Left kidney (tissue), 2 donors: ENCODE results near the gene USP49. TPM values are rescaled to one million over a fixed set of nuclear protein-coding genes. Genes with fewer than 3 reads are reported as not detected.

Source experiments
- DNase-seq: peaks from one replicate; pipeline ENCODE4 v3.0.0-alpha.2; 2013
- polyA plus RNA-seq: library from polyadenylated mRNA; unstranded; fragments of 120-200 nt; gene quantifications from one replicate; pipeline ENCODE4 v1.2.1, GENCODE V29; 2013; ENCODE audit not compliant: insufficient read length

USP49 gene
- polyA plus RNA-seq, 1 donor: 21.0 TPM

DNA sequence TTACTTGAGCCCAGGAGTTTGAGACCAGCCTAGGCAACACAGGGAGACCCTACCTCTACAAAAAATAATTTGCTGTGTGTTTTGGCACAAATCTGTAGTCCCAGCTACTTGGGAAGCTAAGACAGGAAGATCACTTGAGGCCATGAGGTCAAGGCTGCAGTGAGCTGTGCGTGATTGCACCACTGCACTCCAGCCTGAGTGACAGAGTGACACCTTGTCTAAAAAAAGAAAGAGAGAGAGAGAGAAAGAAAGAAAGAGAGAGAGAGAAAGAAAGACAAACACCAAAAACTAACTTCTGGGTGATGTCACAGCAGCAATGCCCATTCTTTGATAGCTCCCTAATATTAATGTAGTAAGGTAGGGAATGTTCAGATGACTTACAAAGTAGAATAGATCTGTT, 20.4 kb downstream of the USP49 start:
- no peak for DNase-seq

GRCh38 chr6:41872147-41872546, 23.0 kb downstream of the USP49 start:
- no peak for DNase-seq

- no peak for DNase-seq
Measured at GRCh38 chr6:41871691-41872090, 23.5 kb downstream of the USP49 start.

GRCh38 chr6:41859356-41859755, 35.8 kb downstream of the USP49 start:
- DNase-seq: no peak

- no peak for DNase-seq
Measured at GRCh38 chr6:41858703-41859102, 36.5 kb downstream of the USP49 start.

DNA sequence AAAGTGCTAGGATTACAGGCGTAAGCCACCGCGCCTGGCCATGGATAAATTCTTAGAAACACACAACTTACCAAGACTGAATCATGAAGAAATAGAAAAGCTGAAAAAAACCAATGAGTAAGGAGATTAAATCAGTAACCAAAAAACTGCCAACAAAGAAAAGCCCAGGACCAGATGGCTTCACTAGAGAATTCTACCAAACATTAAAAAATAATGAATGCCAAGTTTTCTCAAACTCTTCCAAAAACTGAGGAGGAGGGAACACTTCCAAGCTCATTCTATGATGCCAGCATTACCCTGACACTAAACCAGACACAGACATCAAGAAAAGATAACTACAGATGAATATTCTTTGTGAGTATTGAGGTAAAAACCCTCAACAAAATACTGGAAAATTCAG, 44.3 kb downstream of the USP49 start:
- no peak for DNase-seq

DNA sequence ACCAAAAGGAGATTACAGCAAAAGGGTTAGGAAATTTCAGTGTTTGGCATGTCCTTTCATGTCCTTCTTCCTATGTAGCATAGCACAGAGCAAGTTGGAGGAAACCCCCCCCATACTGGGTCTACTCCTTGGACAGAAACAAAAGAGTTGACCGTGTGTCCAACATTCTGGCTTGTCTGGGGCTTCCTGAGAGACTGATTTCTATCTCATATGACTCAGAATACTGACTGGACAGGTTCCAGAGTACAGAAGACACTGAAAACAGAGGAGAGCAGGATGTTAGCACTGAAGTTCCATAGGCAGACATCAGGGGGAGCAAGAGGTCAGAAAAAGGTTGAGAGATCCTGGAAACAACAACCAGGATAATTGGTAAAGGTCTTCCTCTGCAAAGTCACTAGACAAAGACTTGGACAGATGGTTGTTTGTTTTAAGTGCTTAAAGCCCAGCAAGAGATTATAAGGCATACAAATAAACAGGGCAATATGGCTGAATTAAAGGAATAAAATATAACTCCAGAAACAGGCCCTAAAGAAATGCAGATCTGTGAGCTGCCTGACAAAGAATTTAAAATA, 48.4 kb downstream of the USP49 start:
- DNase-seq: peak; percentile 56

- DNase-seq: no peak
Measured at GRCh38 chr6:41843178-41843577, 52.0 kb downstream of the USP49 start.

DNA sequence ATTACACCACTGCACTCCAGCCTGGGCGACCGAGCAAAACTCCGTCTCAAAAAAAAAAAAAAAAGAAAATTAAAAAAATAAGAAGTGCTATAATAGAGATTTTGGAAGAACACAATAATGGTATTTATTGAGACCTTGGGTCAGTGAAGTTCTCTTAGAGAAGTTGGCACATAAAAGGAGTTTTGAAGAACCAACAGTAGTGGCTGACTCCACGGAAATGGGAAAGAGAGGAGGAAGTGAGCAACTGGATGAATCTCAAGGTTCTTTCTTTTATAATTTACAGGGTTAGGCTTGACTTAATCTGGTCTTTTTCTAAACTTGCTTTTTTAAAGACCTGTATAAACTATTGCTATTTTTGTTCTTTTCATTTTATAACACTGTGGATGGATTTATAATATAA, 54.8 kb downstream of the USP49 start:
- DNase-seq: no peak

DNA sequence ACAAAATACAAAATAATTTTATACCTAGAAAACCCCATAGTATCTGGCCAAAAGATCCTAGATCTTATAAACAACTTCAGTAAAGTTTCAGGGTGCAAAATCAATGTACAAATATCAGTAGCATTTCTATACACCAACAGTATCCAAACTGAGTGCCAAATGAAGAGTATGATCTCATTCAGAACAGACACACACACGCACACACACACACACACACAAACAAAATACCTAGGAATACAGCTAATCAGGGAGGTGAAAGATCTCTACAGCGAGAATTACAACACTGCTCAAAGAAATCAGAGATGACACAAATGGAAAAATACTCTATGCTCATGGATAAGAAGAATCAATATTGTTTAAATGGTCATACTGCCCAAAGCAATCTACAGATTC, 58.5 kb downstream of the USP49 start:
- DNase-seq: no peak

GRCh38 chr6:41836022-41836659, 59.0 kb downstream of the USP49 start:
- no peak for DNase-seq

DNA sequence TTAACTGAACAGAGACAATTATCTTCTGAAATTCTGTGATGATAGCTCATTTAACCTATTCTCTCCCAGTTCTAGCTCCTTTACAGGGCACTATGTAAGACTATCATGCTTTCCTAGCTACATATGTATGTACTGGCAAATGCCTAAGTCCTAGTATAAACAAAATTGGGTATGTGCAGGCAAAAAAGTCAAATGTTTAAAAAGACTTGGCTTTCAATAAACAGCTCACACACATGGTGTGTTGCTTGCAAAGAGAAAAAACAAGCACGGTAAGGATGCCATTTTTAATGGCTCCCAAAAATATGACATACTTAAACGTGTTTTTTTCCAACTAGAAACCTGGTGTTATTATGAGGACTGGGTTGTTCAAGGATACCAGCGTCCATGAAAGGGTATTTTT, 62.9 kb downstream of the USP49 start:
- DNase-seq: no peak

- no peak for DNase-seq
Measured at GRCh38 chr6:41826343-41827022, 68.7 kb downstream of the USP49 start.

- DNase-seq: no peak
Measured at GRCh38 chr6:41824571-41825569, 70.3 kb downstream of the USP49 start.

DNA sequence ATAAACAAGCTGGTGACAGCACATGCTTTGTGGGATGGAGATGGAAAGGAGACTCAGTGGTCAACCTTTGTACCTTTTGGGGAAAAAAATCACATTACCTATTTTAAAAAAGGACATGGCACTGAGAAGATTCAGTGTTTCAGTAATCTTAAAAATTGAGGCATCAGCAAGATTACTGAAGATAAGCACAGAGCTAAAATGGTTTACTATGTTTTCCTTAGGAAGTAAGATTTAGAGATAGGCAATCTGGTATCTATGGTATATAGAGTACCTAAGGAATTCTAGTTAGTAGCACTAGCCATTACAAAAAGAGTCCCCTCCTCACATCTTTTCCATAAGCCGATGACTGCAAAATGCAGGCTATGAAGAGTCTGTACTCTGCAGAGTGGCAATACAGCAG, 72.0 kb downstream of the USP49 start:
- no peak for DNase-seq

DNA sequence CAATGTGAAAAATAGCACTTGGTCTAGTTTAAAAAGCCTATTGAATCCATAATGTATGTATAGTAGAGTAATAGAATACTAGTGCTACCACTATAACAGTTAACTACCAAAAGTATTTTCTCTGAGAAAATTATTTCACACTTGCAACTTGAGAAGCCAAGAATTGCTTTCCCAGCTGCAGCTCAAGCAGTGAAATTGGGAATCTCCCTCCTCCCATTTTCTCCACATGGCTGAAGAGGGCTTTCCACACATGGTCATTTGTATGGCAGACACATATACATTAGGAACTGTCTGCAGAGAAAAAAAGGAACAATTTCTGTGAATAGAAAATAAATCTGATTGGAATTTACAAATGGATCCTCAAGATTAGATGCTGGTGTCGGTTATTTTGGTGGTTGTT, 73.2 kb downstream of the USP49 start:
- no peak for DNase-seq

DNA sequence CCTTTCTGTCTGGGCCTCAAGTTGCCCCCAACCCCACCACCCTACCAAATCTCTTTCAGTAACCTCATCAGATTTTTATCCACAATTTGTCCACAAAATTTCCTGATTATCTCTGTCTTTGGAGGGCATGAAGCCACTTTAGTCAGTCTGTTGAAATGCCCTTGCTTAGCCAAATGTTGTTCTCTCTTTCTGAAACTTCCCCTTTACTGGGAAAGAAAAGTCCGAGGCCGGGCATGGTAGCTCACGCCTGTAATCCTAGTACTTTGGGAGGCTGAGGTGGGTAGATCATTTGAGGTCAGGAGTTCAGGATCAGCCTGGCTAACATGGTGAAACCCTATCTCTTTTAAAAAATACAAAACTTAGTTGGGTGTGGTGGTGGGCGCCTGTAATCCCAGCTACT, 73.9 kb downstream of the USP49 start:
- no peak for DNase-seq

DNA sequence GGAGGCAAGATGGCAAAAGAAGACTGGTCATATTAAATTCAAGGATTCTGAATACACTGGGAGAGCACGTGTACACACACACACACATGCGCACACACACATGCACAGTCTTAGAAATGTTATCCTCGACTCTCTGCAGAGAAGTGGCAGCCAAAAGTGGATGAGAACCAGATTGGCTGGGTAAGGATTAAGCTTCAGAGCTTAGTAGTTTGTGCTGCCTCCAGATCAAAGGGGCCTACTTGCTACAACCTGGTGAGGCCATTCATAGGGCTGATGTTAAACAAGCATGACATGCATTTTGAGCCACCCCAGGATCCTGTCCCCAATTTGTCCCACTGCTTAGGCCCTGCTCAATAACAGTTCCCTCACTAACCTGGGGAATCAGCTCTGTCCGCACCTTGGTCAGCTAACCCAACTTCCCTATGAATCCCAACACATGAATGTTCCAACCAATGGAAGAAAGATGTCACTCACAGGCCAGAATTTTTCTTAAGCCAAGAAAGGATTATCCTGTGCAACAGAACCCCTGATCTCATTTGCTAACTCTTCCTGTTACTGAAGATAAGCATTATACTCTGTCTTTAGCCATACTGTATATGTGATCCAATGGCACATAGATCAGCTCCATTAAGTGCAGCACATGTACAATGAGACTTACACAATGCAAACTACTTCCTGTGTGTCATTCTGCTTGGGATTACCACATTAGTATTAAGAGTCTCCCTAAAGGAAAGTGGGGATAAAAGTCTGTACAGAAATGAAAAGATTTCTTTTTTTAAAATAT, 76.7 kb downstream of the USP49 start:
- DNase-seq: no peak

GRCh38 chr6:41815587-41815986, 79.6 kb downstream of the USP49 start:
- no peak for DNase-seq

DNA sequence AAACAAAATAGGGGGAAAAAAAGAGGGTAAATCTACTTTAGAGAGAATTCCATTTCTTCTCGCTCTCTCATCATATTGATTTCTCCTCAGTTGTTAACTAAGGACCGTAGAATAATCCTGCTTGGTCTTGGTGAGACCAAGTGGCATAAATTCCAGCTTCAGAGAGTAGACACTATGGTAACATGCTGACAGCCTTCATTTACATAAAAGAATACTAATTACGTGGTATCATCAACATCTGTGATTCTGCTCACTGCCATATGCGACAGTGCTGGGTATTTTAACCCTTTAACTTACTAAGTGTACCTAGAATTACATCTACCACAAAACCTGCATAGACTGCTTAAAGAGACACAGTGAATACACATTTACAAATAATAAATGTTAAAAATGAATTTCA, 80.5 kb downstream of the USP49 start:
- no peak for DNase-seq

- DNase-seq: no peak
Measured at GRCh38 chr6:41813956-41814355, 81.2 kb downstream of the USP49 start.

- no peak for DNase-seq
Measured at GRCh38 chr6:41813469-41813868, 81.7 kb downstream of the USP49 start.
